H1 (cell line): ENCODE data around the gene NEU3. TPM values are rescaled to one million over a fixed set of nuclear protein-coding genes. Genes with fewer than 3 reads are reported as not detected.

ENCODE experiments used
- ASH2L ChIP-seq: fragments of 200-600, 300-600 bp; sonication (generic); IDR thresholded peaks from one replicate; pipeline ENCODE4 v1.7.1; 2017; ENCODE audit warnings: low read length
- ATF3 ChIP-seq: IDR thresholded peaks from 2 replicates; pipeline ENCODE4 v1.6.1; 2011; ENCODE audit warnings: low read depth, mild to moderate bottlenecking, low read length; ENCODE audit not compliant: insufficient read depth
- BACH1 ChIP-seq: IDR thresholded peaks from 2 replicates; pipeline ENCODE4 v1.6.1; 2012; ENCODE audit warnings: low read length, improper control_type of control experiment
- BRCA1 ChIP-seq: IDR thresholded peaks from 2 replicates; pipeline ENCODE4 v1.6.1; 2012; ENCODE audit warnings: low read depth, low read length, improper control_type of control experiment
- CBX8 ChIP-seq: fragments of 300-800, 300-1000 bp; sonication (generic); IDR thresholded peaks from 2 replicates; pipeline ENCODE4 v1.7.1; 2016; ENCODE audit warnings: low read depth, low read length, borderline replicate concordance
- CEBPB ChIP-seq: IDR thresholded peaks from 2 replicates; pipeline ENCODE4 v1.6.1; 2012; ENCODE audit warnings: low read depth, low read length
- CHD2 ChIP-seq: IDR thresholded peaks from 2 replicates; pipeline ENCODE4 v1.6.1; 2012; ENCODE audit warnings: low read length, improper control_type of control experiment
- CTBP2 ChIP-seq: IDR thresholded peaks from 2 replicates; pipeline ENCODE4 v1.7.0; 2011; ENCODE audit warnings: borderline replicate concordance, mild to moderate bottlenecking, moderate library complexity, mixed read lengths, low read length; ENCODE audit not compliant: insufficient read depth, insufficient read length
- FOSL1 ChIP-seq: IDR thresholded peaks from 2 replicates; pipeline ENCODE4 v1.6.1; 2011; ENCODE audit warnings: mild to moderate bottlenecking, low read depth, low read length, moderate library complexity; ENCODE audit not compliant: insufficient read depth
- JUN ChIP-seq: IDR thresholded peaks from 2 replicates; pipeline ENCODE4 v1.6.1; 2011; ENCODE audit warnings: low read depth, mild to moderate bottlenecking, improper control_type of control experiment, low read length
- KDM4A ChIP-seq: IDR thresholded peaks from one replicate; pipeline ENCODE4 v1.7.1; 2012; ENCODE audit warnings: low read depth, mild to moderate bottlenecking, moderate library complexity, low read length, inconsistent platforms; ENCODE audit not compliant: severe bottlenecking
- NANOG ChIP-seq: IDR thresholded peaks from 2 replicates; pipeline ENCODE4 v1.6.1; 2011; ENCODE audit warnings: low read length, low read depth, mild to moderate bottlenecking, inconsistent platforms; ENCODE audit not compliant: insufficient read depth, poor library complexity, severe bottlenecking
- NRF1 ChIP-seq: IDR thresholded peaks from 2 replicates; pipeline ENCODE4 v1.6.1; 2011; ENCODE audit warnings: mild to moderate bottlenecking, low read depth, low read length, improper control_type of control experiment
- RNF2 ChIP-seq: fragments of 200-900, 300-1000 bp; sonication (generic); IDR thresholded peaks from 2 replicates; pipeline ENCODE4 v1.7.1; 2016; ENCODE audit warnings: borderline replicate concordance, low read depth, mild to moderate bottlenecking, antibody characterized with exemption, low read length; ENCODE audit not compliant: poor library complexity, severe bottlenecking; ENCODE audit errors: missing control alignments
- RXRA ChIP-seq: IDR thresholded peaks from 2 replicates; pipeline ENCODE4 v1.6.1; 2011; ENCODE audit warnings: low read depth, mild to moderate bottlenecking, low read length, moderate library complexity; ENCODE audit not compliant: insufficient read depth
- SIN3A ChIP-seq, 2 experiments: IDR thresholded peaks in 1 of 2; conservative IDR thresholded peaks in 1 of 2; 2 replicates each; pipeline ENCODE4 v1.6.1; 2011 to 2012; ENCODE audit warnings: low read length in 2 of 2, improper control_type of control experiment in 1 of 2, low read depth in 1 of 2, mild to moderate bottlenecking in 1 of 2
- SIRT6 ChIP-seq: IDR thresholded peaks from one replicate; pipeline ENCODE4 v1.7.1; 2012; ENCODE audit warnings: low read length, inconsistent platforms
- SP1 ChIP-seq: IDR thresholded peaks from 2 replicates; pipeline ENCODE4 v1.6.1; 2011; ENCODE audit warnings: low read depth, low read length
- SP4 ChIP-seq: IDR thresholded peaks from 2 replicates; pipeline ENCODE4 v1.6.1; 2012; ENCODE audit warnings: low read length, inconsistent platforms
- SUZ12 ChIP-seq: fragments of 200-600 bp; sonication (generic); IDR thresholded peaks from 2 replicates; pipeline ENCODE4 v1.6.1; 2012; ENCODE audit warnings: mild to moderate bottlenecking, inconsistent platforms, low read length, moderate library complexity, mixed read lengths
- TAF1 ChIP-seq: IDR thresholded peaks from 2 replicates; pipeline ENCODE4 v1.6.1; 2011; ENCODE audit warnings: mild to moderate bottlenecking, low read depth, low read length
- TCF12 ChIP-seq: IDR thresholded peaks from 2 replicates; pipeline ENCODE4 v1.6.1; 2011; ENCODE audit warnings: low read depth, mild to moderate bottlenecking, low read length
- TEAD4 ChIP-seq: IDR thresholded peaks from 2 replicates; pipeline ENCODE4 v1.6.1; 2012; ENCODE audit warnings: low read depth, low read length, inconsistent platforms, mixed read lengths
- ZNF274 ChIP-seq: IDR thresholded peaks from 2 replicates; pipeline ENCODE4 v1.7.0; 2012; ENCODE audit warnings: low read length, borderline replicate concordance; ENCODE audit errors: extremely low read depth
- polyA plus RNA-seq, 7 experiments: library from polyadenylated mRNA; depleted of rRNA in 3 of 7; stranded (reverse) in 5 of 7; unstranded in 2 of 7; fragments of >200 nt in 5 of 7; fragments of 200-250 nt in 2 of 7; gene quantifications; 1 replicate in 5 of 7; 2 replicates in 1 of 7; 4 replicates in 1 of 7; pipeline versions ENCODE4 v1.2.1 to v1.2.3, GENCODE V29; 2011 to 2013; ENCODE audit warnings: missing spikeins in 2 of 7, mixed read lengths in 2 of 7
- total RNA-seq: library from RNA; stranded (reverse); fragmentation: NEBNext Ultra II Directional; extraction: Animal tissue kit (Norgen Biotek cat#: 25700); gene quantifications from 2 replicates; pipeline ENCODE4 v1.2.1, GENCODE V29; 2021

Gene NEU3
- total and polyA plus RNA-seq, 2 of the 8 experiments (the other 6 are each of a cell fraction or from before 2014, with no cell fraction given): 8.9 to 15.6 TPM

GRCh38 chr11:74948898-74949752, 39.6 kb upstream of the NEU3 start, which contains the start of the genes SPCS2 and XRRA1 (continued):
- TF ChIP-seq CHD2 (peak; percentile 56), RNF2 (no peak), BRCA1 (no peak), ASH2L (peak; percentile 63), NANOG (no peak), SP4 (no peak), TAF1 (peak; percentile 97), SP1 (peak; percentile 45; the same call in 1 of the 2 replicates), FOSL1 (no peak), SIN3A (conservative IDR thresholded peaks at IDR 0.05 in 1 of 2, IDR thresholded peaks at IDR 0.05 in 1 of 2; ENCODE audit: low read depth in 1 of 2, low read length in 2 of 2) (0 out of 4 replicates have a peak, but pooled peaks of 1 of the 2 experiments have one; percentile 16), TEAD4 (peak; percentile 37; the same call in 1 of the 2 replicates), KDM4A (peak; percentile 97), RXRA (no peak), BACH1 (no peak), CBX8 (no peak), ZNF274 (no peak), NRF1 (no peak), CTBP2 (no peak), CEBPB (no peak), SIRT6 (no peak), TCF12 (no peak), SUZ12 (no peak), ATF3 (peak; percentile 64; the same call in 1 of the 2 replicates), JUN (no peak)
